Measurements from ENCODE around the gene MPPED1. TPM values are rescaled to one million over a fixed set of nuclear protein-coding genes. Genes with fewer than 3 reads are reported as not detected.

The MPPED1 gene
- total and polyA plus RNA-seq, 2 donors (not counting 1 experiment from before 2014, with no cell fraction given) = not detected

DNA sequence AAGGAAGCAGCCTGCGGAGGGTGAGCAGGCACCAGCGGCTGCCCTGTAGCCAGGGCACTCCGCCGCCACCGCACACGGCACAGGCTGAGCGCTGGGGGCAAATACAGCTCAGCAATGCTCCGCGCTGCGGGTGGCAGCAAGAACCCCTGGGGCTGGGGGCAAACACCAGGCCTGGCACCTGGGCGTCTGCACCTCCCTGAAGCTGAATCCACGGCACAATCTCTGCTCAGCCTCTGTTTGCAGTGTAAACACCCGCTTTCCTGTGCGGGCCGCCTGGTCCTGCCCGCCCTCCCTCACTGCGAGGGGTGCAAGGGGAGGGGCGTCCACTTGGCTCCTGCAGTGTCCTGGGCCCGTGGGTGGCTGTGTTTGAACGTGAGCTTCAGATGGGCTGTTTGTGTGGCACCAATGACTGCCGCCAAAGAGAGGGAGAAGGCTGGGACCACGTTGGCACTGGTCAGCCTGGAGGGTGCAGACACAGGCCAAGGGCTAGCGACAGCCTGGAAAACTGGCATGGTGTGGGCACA, 14.8 kb upstream of the MPPED1 start:
- Histone ChIP-seq H3K36me3 (ENCODE audit: control insufficient read depth, insufficient read depth, low read length) (no peaks in the 10 kb centered on the region), H3K79me2 (ENCODE audit: control insufficient read depth, insufficient read depth, low read length) (no peaks in the 10 kb centered on the region), H3K27me3 (ENCODE audit: control insufficient read depth, insufficient read depth, low read length) (no peaks in the 10 kb centered on the region), H3K4me2 (ENCODE audit: extremely low read depth, insufficient read depth, low read length) (no peak overlapping the region), H3K9ac (ENCODE audit: insufficient read depth, low read length) (no peak overlapping the region), H2AFZ (ENCODE audit: low read length) (no peak overlapping the region), H3K9me3 (ENCODE audit: control insufficient read depth, insufficient read depth, low read depth, low read length) (no peaks in the 10 kb centered on the region), H3K4me1 (ENCODE audit: control insufficient read depth, extremely low read depth, insufficient read depth, low read length) (no peaks in the 10 kb centered on the region), H3K4me3 (replicated peaks in 1 of 4; ENCODE audit: control extremely low read depth in 1 of 4, insufficient read depth in 1 of 4, low read depth in 3 of 4, low read length in 4 of 4) (no peak overlapping the region), H3K27ac (ENCODE audit: insufficient read depth, low read length) (no peak overlapping the region), H4K20me1 (ENCODE audit: control insufficient read depth, extremely low read depth, insufficient read depth, low read length) (no peaks in the 10 kb centered on the region)
- no peak for TF ChIP-seq EZH2 (IDR thresholded peaks at IDR 0.05; ENCODE audit: low read length, missing control alignments)
- TF ChIP-seq, protein P1, sequence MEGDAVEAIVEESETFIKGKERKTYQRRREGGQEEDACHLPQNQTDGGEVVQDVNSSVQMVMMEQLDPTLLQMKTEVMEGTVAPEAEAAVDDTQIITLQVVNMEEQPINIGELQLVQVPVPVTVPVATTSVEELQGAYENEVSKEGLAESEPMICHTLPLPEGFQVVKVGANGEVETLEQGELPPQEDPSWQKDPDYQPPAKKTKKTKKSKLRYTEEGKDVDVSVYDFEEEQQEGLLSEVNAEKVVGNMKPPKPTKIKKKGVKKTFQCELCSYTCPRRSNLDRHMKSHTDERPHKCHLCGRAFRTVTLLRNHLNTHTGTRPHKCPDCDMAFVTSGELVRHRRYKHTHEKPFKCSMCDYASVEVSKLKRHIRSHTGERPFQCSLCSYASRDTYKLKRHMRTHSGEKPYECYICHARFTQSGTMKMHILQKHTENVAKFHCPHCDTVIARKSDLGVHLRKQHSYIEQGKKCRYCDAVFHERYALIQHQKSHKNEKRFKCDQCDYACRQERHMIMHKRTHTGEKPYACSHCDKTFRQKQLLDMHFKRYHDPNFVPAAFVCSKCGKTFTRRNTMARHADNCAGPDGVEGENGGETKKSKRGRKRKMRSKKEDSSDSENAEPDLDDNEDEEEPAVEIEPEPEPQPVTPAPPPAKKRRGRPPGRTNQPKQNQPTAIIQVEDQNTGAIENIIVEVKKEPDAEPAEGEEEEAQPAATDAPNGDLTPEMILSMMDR (conservative IDR thresholded peaks at IDR 0.05 in 1 of 2, IDR thresholded peaks at IDR 0.05 in 1 of 2; ENCODE audit: low read depth in 1 of 2, low read length in 2 of 2) = no peak
- DNase-seq (ENCODE audit: low read depth in 2 of 2) = no peak

DNA sequence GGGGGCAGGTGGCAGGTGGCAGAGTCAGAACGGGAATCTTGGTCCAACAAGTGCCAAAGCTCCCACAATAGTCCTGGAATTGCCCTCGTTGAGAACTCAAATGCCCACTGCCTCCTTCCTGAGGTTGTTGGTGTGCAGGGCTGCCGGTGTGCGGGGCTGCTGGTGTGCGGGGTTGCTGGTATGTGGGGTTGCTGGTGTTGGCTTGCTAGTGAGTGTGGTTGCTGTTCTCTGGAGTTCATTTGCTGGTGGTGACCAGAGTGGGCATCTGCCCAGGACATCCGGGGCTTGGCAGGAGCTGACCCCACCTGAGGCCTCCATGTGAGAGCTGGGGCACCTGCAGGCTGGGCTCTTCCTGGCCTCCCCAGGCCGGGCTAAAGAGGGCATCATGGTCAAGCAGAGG, 14.0 kb upstream of the MPPED1 start:
- H3K27me3 ChIP-seq (ENCODE audit: control insufficient read depth, insufficient read depth, low read length) = no peaks in the 10 kb centered on the region
- no peak overlapping the region for H3K27ac ChIP-seq (ENCODE audit: insufficient read depth, low read length)
- H3K9ac ChIP-seq (ENCODE audit: insufficient read depth, low read length) = no peak overlapping the region
- no peaks in the 10 kb centered on the region for H3K9me3 ChIP-seq (ENCODE audit: control insufficient read depth, insufficient read depth, low read depth, low read length)
- no peaks in the 10 kb centered on the region for H3K79me2 ChIP-seq (ENCODE audit: control insufficient read depth, insufficient read depth, low read length)
- H4K20me1 ChIP-seq (ENCODE audit: control insufficient read depth, extremely low read depth, insufficient read depth, low read length) = no peaks in the 10 kb centered on the region
- H3K4me2 ChIP-seq (ENCODE audit: extremely low read depth, insufficient read depth, low read length) = no peak overlapping the region
- no peaks in the 10 kb centered on the region for H3K4me1 ChIP-seq (ENCODE audit: control insufficient read depth, extremely low read depth, insufficient read depth, low read length)
- H2AFZ ChIP-seq (ENCODE audit: low read length) = no peak overlapping the region
- H3K4me3 ChIP-seq (replicated peaks in 1 of 4; ENCODE audit: control extremely low read depth in 1 of 4, insufficient read depth in 1 of 4, low read depth in 3 of 4, low read length in 4 of 4) = no peak overlapping the region
- no peak for TF ChIP-seq EZH2 (IDR thresholded peaks at IDR 0.05; ENCODE audit: low read length, missing control alignments)
- TF ChIP-seq, protein P1 (conservative IDR thresholded peaks at IDR 0.05 in 1 of 2, IDR thresholded peaks at IDR 0.05 in 1 of 2; ENCODE audit: low read depth in 1 of 2, low read length in 2 of 2) = no peak
- no peaks in the 10 kb centered on the region for H3K36me3 ChIP-seq (ENCODE audit: control insufficient read depth, insufficient read depth, low read length)
- DNase-seq (ENCODE audit: low read depth in 2 of 2) = no peak

DNA sequence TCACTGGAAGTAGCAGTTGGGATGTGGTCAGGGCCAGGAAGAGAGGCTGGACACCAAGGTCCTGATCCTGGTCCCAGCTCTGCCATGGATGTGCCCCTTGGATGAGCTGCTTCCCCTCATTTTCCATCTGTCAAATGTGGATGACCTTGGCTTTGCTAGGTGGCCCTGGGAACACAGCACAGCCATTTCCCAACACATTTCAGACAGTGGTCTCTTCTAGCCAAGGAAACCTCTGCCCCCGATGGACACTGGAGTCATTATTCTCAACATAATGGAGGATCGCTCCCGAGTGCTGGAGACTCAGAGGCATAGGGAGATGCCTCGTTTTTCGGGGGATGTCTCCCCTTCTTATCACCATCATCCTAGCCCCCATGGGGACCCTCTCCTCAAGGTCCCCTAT, 13.6 kb upstream of the MPPED1 start:
- H3K79me2 ChIP-seq (ENCODE audit: control insufficient read depth, insufficient read depth, low read length) = no peaks in the 10 kb centered on the region
- TF ChIP-seq, protein P1 (conservative IDR thresholded peaks at IDR 0.05 in 1 of 2, IDR thresholded peaks at IDR 0.05 in 1 of 2; ENCODE audit: low read depth in 1 of 2, low read length in 2 of 2) = no peak
- TF ChIP-seq EZH2 (IDR thresholded peaks at IDR 0.05; ENCODE audit: low read length, missing control alignments) = no peak
- H3K27ac ChIP-seq (ENCODE audit: insufficient read depth, low read length) = no peak overlapping the region
- H4K20me1 ChIP-seq (ENCODE audit: control insufficient read depth, extremely low read depth, insufficient read depth, low read length) = no peaks in the 10 kb centered on the region
- H3K4me2 ChIP-seq (ENCODE audit: extremely low read depth, insufficient read depth, low read length) = no peak overlapping the region
- no peak overlapping the region for H3K4me3 ChIP-seq (replicated peaks in 1 of 4; ENCODE audit: control extremely low read depth in 1 of 4, insufficient read depth in 1 of 4, low read depth in 3 of 4, low read length in 4 of 4)
- H3K4me1 ChIP-seq (ENCODE audit: control insufficient read depth, extremely low read depth, insufficient read depth, low read length) = no peaks in the 10 kb centered on the region
- H3K9me3 ChIP-seq (ENCODE audit: control insufficient read depth, insufficient read depth, low read depth, low read length) = no peaks in the 10 kb centered on the region
- DNase-seq (ENCODE audit: low read depth in 2 of 2) = no peak
- H2AFZ ChIP-seq (ENCODE audit: low read length) = no peak overlapping the region
- H3K36me3 ChIP-seq (ENCODE audit: control insufficient read depth, insufficient read depth, low read length) = no peaks in the 10 kb centered on the region
- no peak overlapping the region for H3K9ac ChIP-seq (ENCODE audit: insufficient read depth, low read length)
- H3K27me3 ChIP-seq (ENCODE audit: control insufficient read depth, insufficient read depth, low read length) = no peaks in the 10 kb centered on the region
